Fibroblast of skin of back (primary cell): Measurements from ENCODE around the gene TMEM18. TPM values are rescaled to one million over a fixed set of nuclear protein-coding genes. Genes with fewer than 3 reads are reported as not detected.
"Not testable (repeated sequence)": the region's sequence is repeated elsewhere in the genome, so short reads cannot be mapped to it uniquely, and the experiment has no call there.

Experiments used
- DNase-seq: peaks from one replicate; pipeline ENCODE4 v3.0.0-alpha.2; 2013
- polyA plus RNA-seq, 2 experiments: library from polyadenylated mRNA; unstranded; fragments of 120-200 nt; gene quantifications; one replicate each; pipeline ENCODE4 v1.2.1, GENCODE V29; 2013; ENCODE audit not compliant: insufficient read length in 2 of 2

TMEM18 gene
- polyA plus RNA-seq (2013, experiment 1 of 2; ENCODE audit: insufficient read length) = 35.6 TPM
- polyA plus RNA-seq (2013, experiment 2 of 2; ENCODE audit: insufficient read length) = 30.5 TPM

- DNase-seq = peak; percentile 99
These were observed at the start of gene TMEM18 for GRCh38 chr2:677056-677958. TMEM18 (minus strand) TSS chr2:677406; CDS start chr2:677345, 61 bp downstream.

DNA sequence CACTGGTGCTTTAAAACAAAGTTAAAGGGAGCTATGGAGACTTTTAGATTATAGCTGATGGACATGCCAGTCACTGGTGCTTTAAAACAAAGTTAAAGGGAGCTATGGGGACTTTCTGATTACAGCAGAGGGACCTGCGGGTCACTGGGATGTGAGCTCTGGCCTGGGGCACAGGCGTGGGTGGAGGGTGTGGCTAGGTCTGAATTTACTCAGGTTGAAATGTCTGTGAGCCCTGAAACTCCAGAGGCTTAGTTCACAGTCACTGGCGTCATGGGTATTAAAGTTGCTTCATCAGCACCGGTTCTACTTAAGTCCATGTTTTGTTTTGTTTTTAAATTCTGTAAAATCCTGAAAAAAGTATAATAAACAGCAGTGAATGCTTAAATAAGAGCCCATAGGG is 49.0 kb upstream of the TMEM18 start:
- DNase-seq = no peak

GRCh38 chr2:725468-725867 is 48.3 kb upstream of the TMEM18 start:
- no peak for DNase-seq

DNA sequence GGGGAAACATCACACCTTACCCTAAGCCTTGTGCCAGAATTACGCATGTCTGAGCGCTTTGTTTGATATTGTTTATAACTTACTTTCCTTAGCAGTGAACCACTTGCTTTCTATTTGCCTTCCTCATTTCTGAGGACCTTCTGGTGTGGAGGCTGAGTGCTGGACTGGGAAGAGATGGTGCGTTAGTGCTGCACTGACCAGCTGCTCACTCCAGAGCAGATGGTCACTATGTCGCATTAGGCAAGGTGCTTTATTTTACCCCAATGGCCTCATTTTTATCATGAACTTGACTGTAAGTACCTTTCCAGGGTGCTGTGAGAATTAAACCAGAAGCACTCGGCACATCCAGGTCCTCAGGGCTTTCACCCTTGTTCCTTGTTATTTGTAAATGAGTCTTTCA is 46.6 kb upstream of the TMEM18 start:
- DNase-seq = no peak

- no peak for DNase-seq
These were observed 43.6 kb upstream of the TMEM18 start for GRCh38 chr2:720842-721241.

DNA sequence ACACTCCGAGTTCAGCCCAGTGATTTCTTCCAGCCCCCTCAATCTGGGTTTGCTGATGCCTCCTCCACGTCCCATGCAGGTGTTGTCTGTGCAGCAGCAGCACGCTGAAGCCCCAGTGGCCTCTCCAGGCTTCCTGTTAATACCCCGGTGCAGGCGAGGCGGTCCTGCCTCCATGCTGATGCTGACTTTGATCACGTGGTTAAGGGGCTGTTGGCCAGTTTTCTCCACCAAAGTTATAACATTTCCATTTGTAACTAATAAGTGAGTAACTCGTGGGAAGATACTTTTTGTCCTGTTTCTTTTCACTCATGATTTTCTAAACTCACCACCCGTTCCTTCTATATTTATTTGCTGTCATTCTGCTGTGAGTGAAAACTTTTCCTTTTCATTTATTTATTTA is 42.5 kb upstream of the TMEM18 start:
- DNase-seq = no peak

DNA sequence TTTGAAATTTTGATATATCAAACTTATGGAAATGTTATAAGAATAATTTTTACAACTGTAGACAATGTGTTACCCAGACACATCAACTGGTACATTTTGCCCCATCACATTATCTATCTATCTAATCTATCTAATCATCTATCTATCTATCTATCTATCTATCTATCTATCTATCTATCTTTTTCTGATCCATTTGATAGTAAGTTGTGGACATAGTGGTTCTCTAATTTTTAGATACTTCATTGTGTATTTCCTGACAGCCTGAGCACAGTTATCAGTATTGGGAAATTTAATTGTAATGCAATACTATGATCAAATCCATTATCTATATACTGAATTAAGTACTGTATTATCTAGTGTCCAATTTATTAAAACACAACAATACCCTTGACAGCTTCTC is 42.0 kb upstream of the TMEM18 start:
- no peak for DNase-seq

- no peak for DNase-seq
These were observed 40.5 kb upstream of the TMEM18 start for GRCh38 chr2:717661-718060.

- no peak for DNase-seq
These were observed 38.8 kb upstream of the TMEM18 start for GRCh38 chr2:715854-716560.

DNA sequence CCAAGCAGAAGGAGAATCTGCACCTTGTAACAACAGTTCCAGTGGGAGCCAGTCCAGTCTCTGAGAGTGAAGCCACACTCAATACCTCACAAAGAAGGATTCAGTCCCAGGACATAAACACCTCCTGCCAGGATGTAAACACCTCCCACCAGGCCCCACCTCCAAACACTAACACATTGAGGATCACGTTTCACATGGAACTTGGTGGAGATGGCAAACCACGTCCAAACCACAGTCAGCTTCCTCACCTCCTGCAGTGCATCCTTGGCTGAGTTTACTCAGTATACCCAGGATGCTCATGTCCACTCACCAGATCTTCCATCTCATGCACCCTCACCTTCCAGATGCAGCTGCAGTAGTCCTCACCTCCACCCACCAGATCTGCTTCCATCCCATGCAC is 37.8 kb upstream of the TMEM18 start:
- DNase-seq = no peak

- peak; percentile 58 for DNase-seq
These were observed 37.0 kb upstream of the TMEM18 start for GRCh38 chr2:714005-714741.

DNA sequence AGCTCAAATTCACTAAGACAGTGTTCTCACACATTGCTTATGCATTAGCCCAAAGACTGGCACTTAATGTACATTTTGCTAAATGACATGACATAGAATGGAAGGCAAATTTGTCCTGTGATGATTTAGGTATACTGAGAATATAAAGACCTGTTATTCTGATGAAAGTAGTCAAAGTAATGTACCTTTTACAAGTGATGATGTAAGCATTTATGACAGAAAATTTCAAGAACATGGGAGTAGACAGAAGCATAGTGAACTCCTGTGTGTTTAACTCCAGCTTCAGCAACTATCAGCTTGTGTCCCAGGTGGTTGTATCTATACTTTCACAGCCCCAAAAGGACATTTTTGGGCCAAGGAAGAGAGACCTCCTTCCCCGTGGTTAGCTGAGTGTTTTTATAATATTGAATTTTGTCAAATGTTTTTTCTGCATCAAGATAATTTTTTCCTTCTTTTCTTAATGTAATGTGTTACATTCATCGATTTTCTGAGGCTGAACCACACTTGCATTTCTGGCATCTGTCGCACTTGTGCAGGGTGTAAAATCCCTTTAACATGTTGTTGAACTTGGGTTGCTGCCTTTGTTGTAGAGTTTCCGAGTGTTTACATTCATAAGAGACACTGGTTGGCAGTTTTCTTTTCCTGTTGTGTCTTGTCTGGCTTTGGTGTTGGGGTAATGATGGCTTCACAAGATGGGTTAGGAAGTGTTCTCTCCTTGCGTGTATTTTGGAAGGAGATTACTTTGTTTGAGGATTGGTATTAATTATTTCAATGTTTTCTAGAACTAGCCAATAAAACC is 33.9 kb upstream of the TMEM18 start:
- no peak for DNase-seq

DNA sequence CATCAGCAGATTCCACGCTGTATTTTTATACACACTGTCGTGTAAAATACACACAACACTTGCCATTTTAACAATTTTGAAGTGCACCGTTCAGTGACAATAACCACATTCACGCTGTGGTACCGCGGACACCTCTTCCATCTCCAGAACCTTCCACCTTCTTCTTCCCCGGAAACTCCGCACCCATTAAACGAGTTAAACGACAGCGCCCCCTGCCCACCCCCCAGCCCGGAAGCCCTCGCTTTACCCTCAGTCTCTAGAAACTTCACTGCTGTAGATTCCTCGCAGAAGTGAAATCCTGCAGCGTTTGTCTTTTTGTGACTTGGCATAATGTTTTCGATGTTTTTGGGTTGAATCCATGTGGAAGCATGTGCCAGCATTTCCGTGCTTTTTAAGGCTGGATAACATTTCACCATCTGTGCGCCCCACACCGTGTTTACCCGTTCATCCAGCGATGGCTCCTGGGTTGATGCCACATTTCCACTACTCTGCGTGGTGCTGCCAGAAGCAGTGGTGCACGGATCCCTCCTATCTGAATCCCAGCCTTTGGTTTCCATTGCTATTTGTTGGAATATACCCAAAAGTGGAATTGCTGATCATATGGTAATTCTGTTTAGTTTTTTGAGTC is 32.0 kb upstream of the TMEM18 start:
- DNase-seq = no peak

GRCh38 chr2:708667-709066 is 31.5 kb upstream of the TMEM18 start:
- DNase-seq = no peak

- DNase-seq = no peak
These were observed 28.8 kb upstream of the TMEM18 start for GRCh38 chr2:705971-706511.

DNA sequence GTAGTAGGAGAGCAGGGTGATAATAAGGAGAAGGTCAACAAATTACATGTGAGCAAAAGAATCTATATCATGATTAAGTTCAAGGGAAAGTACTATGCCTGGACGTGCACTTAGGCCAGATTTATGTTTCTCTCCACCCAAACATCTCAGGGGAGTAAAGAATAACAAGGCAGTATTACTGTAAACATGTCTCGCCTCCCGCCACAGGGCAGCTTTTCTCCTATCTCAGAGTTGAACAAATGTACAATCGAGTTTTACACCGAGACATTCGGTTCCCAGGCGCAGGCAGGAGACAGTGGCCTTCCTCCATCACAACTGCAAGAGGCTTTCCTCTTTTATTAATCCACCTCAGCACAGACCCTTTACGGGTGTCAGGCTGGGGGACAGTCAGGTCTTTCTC is 25.6 kb upstream of the TMEM18 start:
- DNase-seq = not testable (repeated sequence)

- no peak for DNase-seq
These were observed 19.9 kb upstream of the TMEM18 start for GRCh38 chr2:696999-697627.

GRCh38 chr2:696463-696862 is 19.3 kb upstream of the TMEM18 start:
- no peak for DNase-seq

GRCh38 chr2:694906-695510 is 17.8 kb upstream of the TMEM18 start:
- no peak for DNase-seq

DNA sequence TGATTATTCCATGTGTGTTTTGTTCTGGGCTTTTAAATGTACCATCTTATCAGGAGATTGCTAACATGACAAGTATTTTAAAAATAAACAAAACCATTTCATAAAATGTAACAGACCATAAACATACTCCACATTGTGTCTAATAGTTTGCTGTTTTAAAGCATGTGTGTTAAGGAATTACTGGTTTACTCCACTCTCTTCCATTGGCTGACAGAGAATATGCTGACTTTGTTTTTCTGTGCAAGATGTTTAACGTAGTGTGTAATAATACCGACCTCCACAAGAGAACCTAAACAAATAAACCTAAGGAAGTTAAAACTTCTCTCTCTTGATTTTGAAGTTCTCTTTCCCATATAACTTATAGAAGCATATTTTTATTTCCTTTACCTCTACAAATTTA is 17.0 kb upstream of the TMEM18 start:
- DNase-seq = peak; percentile 68
